ENCODE results near the gene COMMD4.
"Not testable (repeated sequence)": the region's sequence is repeated elsewhere in the genome, so short reads cannot be mapped to it uniquely, and the experiment has no call there.

The COMMD4 gene

GRCh38 chr15:75335705-75336355, at the start of gene COMMD4:
Gene COMMD4, plus strand, starts transcription at chr15:75336063. Its CDS starts 27 bp downstream, at chr15:75336090.
- in situ Hi-C loops (cut with HindIII; ENCODE audit: low sequenced_read_pairs) = no loop called here

GRCh38 chr15:75293660-75294059, 42.2 kb upstream of the COMMD4 start:
- in situ Hi-C loops (cut with HindIII; ENCODE audit: low sequenced_read_pairs) = not testable (repeated sequence)

GRCh38 chr15:75298541-75299310, 37.1 kb upstream of the COMMD4 start:
- in situ Hi-C loops (cut with HindIII; ENCODE audit: low sequenced_read_pairs) = not testable (repeated sequence)

- in situ Hi-C loops (cut with HindIII; ENCODE audit: low sequenced_read_pairs) = not testable (repeated sequence)
These were observed 36.6 kb upstream of the COMMD4 start for GRCh38 chr15:75299311-75299688.

GRCh38 chr15:75300026-75300425, 35.8 kb upstream of the COMMD4 start:
- in situ Hi-C loops (cut with HindIII; ENCODE audit: low sequenced_read_pairs) = not testable (repeated sequence)

GRCh38 chr15:75302318-75302717, 33.5 kb upstream of the COMMD4 start:
- in situ Hi-C loops (cut with HindIII; ENCODE audit: low sequenced_read_pairs) = no loop called here

- in situ Hi-C loops (cut with HindIII; ENCODE audit: low sequenced_read_pairs) = not testable (repeated sequence)
These were observed 33.1 kb upstream of the COMMD4 start for GRCh38 chr15:75302753-75303152.

- in situ Hi-C loops (cut with HindIII; ENCODE audit: low sequenced_read_pairs) = no loop called here
These were observed 29.7 kb upstream of the COMMD4 start for GRCh38 chr15:75306188-75306587.

- in situ Hi-C loops (cut with HindIII; ENCODE audit: low sequenced_read_pairs) = no loop called here
These were observed 28.0 kb upstream of the COMMD4 start for GRCh38 chr15:75307778-75308390.

- in situ Hi-C loops (cut with HindIII; ENCODE audit: low sequenced_read_pairs) = no loop called here
These were observed 26.2 kb upstream of the COMMD4 start for GRCh38 chr15:75309711-75310110.

GRCh38 chr15:75312548-75312947, 23.3 kb upstream of the COMMD4 start:
- in situ Hi-C loops (cut with HindIII; ENCODE audit: low sequenced_read_pairs) = not testable (repeated sequence)

- in situ Hi-C loops (cut with HindIII; ENCODE audit: low sequenced_read_pairs) = no loop called here
These were observed 22.6 kb upstream of the COMMD4 start for GRCh38 chr15:75313116-75313845.

GRCh38 chr15:75314552-75315290, 21.1 kb upstream of the COMMD4 start:
- in situ Hi-C loops (cut with HindIII; ENCODE audit: low sequenced_read_pairs) = no loop called here

- in situ Hi-C loops (cut with HindIII; ENCODE audit: low sequenced_read_pairs) = not testable (repeated sequence)
These were observed 16.5 kb upstream of the COMMD4 start for GRCh38 chr15:75319231-75319897.

- in situ Hi-C loops (cut with HindIII; ENCODE audit: low sequenced_read_pairs) = no loop called here
These were observed 14.2 kb upstream of the COMMD4 start for GRCh38 chr15:75321711-75322110.

- in situ Hi-C loops (cut with HindIII; ENCODE audit: low sequenced_read_pairs) = no loop called here
These were observed 9.9 kb upstream of the COMMD4 start for GRCh38 chr15:75325922-75326321.

GRCh38 chr15:75327005-75327404, 8.9 kb upstream of the COMMD4 start:
- in situ Hi-C loops (cut with HindIII; ENCODE audit: low sequenced_read_pairs) = no loop called here

GRCh38 chr15:75327491-75327890, 8.4 kb upstream of the COMMD4 start:
- in situ Hi-C loops (cut with HindIII; ENCODE audit: low sequenced_read_pairs) = no loop called here

- in situ Hi-C loops (cut with HindIII; ENCODE audit: low sequenced_read_pairs) = no loop called here
These were observed 7.2 kb upstream of the COMMD4 start for GRCh38 chr15:75328493-75329314.
